ENCODE results near the gene TOP3A. TPM values are rescaled to one million over a fixed set of nuclear protein-coding genes. Genes with fewer than 3 reads are reported as not detected.

The TOP3A gene
- total and polyA plus RNA-seq, 2 experiments from 2014 or later: 21.7 to 76.7 TPM

DNA sequence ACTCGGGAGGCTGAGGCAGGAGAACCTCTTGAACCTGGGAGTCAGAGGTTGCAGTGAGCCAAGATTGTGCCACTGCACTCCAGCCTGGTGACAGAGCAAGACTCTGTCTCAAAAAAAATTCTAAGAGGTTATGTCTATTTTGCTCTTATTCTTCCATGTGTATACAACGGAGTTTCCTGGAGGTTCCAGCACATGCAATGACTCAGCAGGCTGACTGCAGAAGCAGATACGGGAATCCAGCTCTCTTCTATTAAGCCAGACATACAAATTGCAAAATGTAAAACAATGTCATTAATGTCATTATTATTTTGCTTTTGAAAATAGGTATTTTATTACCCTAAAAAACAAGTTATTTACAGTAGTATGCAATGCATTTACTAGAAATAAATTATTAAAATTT is 35.9 kb downstream of the TOP3A start:
- no peak overlapping the region for H3K4me3 Mint-ChIP-seq
- no peaks in the 10 kb centered on the region for H3K79me2 ChIP-seq (replicated peaks; ENCODE audit: insufficient read depth)
- no peak overlapping the region for H3K27ac Mint-ChIP-seq
- peaks cover 8% of the 10 kb centered on the region for H3K27me3 Mint-ChIP-seq (ENCODE audit: insufficient read depth, low read depth, poor library complexity)
- H4K20me1 ChIP-seq (replicated peaks; ENCODE audit: insufficient read depth): no peaks in the 10 kb centered on the region; the same call in 1 of the 2 replicates
- H2AFZ ChIP-seq: no peak overlapping the region
- TF ChIP-seq ZNF331 (CRISPR knock-in tag; IDR thresholded peaks at IDR 0.05; ENCODE audit: low read depth): no peak
- TF ChIP-seq, protein P1, sequence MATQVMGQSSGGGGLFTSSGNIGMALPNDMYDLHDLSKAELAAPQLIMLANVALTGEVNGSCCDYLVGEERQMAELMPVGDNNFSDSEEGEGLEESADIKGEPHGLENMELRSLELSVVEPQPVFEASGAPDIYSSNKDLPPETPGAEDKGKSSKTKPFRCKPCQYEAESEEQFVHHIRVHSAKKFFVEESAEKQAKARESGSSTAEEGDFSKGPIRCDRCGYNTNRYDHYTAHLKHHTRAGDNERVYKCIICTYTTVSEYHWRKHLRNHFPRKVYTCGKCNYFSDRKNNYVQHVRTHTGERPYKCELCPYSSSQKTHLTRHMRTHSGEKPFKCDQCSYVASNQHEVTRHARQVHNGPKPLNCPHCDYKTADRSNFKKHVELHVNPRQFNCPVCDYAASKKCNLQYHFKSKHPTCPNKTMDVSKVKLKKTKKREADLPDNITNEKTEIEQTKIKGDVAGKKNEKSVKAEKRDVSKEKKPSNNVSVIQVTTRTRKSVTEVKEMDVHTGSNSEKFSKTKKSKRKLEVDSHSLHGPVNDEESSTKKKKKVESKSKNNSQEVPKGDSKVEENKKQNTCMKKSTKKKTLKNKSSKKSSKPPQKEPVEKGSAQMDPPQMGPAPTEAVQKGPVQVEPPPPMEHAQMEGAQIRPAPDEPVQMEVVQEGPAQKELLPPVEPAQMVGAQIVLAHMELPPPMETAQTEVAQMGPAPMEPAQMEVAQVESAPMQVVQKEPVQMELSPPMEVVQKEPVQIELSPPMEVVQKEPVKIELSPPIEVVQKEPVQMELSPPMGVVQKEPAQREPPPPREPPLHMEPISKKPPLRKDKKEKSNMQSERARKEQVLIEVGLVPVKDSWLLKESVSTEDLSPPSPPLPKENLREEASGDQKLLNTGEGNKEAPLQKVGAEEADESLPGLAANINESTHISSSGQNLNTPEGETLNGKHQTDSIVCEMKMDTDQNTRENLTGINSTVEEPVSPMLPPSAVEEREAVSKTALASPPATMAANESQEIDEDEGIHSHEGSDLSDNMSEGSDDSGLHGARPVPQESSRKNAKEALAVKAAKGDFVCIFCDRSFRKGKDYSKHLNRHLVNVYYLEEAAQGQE (IDR thresholded peaks at IDR 0.05; ENCODE audit: unreplicated experiment): no peak
- no peak for TF ChIP-seq CREB1 (CRISPR knock-in tag; IDR thresholded peaks at IDR 0.05; ENCODE audit: low read depth)
- TF ChIP-seq EZH2phosphoT487 (IDR thresholded peaks at IDR 0.05; ENCODE audit: unreplicated experiment): no peak
- TF ChIP-seq, protein P2, sequence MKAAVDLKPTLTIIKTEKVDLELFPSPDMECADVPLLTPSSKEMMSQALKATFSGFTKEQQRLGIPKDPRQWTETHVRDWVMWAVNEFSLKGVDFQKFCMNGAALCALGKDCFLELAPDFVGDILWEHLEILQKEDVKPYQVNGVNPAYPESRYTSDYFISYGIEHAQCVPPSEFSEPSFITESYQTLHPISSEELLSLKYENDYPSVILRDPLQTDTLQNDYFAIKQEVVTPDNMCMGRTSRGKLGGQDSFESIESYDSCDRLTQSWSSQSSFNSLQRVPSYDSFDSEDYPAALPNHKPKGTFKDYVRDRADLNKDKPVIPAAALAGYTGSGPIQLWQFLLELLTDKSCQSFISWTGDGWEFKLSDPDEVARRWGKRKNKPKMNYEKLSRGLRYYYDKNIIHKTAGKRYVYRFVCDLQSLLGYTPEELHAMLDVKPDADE (IDR thresholded peaks at IDR 0.05): no peak
- no peak for TF ChIP-seq JUNB (IDR thresholded peaks at IDR 0.05; ENCODE audit: unreplicated experiment)
- TF ChIP-seq, protein P3, sequence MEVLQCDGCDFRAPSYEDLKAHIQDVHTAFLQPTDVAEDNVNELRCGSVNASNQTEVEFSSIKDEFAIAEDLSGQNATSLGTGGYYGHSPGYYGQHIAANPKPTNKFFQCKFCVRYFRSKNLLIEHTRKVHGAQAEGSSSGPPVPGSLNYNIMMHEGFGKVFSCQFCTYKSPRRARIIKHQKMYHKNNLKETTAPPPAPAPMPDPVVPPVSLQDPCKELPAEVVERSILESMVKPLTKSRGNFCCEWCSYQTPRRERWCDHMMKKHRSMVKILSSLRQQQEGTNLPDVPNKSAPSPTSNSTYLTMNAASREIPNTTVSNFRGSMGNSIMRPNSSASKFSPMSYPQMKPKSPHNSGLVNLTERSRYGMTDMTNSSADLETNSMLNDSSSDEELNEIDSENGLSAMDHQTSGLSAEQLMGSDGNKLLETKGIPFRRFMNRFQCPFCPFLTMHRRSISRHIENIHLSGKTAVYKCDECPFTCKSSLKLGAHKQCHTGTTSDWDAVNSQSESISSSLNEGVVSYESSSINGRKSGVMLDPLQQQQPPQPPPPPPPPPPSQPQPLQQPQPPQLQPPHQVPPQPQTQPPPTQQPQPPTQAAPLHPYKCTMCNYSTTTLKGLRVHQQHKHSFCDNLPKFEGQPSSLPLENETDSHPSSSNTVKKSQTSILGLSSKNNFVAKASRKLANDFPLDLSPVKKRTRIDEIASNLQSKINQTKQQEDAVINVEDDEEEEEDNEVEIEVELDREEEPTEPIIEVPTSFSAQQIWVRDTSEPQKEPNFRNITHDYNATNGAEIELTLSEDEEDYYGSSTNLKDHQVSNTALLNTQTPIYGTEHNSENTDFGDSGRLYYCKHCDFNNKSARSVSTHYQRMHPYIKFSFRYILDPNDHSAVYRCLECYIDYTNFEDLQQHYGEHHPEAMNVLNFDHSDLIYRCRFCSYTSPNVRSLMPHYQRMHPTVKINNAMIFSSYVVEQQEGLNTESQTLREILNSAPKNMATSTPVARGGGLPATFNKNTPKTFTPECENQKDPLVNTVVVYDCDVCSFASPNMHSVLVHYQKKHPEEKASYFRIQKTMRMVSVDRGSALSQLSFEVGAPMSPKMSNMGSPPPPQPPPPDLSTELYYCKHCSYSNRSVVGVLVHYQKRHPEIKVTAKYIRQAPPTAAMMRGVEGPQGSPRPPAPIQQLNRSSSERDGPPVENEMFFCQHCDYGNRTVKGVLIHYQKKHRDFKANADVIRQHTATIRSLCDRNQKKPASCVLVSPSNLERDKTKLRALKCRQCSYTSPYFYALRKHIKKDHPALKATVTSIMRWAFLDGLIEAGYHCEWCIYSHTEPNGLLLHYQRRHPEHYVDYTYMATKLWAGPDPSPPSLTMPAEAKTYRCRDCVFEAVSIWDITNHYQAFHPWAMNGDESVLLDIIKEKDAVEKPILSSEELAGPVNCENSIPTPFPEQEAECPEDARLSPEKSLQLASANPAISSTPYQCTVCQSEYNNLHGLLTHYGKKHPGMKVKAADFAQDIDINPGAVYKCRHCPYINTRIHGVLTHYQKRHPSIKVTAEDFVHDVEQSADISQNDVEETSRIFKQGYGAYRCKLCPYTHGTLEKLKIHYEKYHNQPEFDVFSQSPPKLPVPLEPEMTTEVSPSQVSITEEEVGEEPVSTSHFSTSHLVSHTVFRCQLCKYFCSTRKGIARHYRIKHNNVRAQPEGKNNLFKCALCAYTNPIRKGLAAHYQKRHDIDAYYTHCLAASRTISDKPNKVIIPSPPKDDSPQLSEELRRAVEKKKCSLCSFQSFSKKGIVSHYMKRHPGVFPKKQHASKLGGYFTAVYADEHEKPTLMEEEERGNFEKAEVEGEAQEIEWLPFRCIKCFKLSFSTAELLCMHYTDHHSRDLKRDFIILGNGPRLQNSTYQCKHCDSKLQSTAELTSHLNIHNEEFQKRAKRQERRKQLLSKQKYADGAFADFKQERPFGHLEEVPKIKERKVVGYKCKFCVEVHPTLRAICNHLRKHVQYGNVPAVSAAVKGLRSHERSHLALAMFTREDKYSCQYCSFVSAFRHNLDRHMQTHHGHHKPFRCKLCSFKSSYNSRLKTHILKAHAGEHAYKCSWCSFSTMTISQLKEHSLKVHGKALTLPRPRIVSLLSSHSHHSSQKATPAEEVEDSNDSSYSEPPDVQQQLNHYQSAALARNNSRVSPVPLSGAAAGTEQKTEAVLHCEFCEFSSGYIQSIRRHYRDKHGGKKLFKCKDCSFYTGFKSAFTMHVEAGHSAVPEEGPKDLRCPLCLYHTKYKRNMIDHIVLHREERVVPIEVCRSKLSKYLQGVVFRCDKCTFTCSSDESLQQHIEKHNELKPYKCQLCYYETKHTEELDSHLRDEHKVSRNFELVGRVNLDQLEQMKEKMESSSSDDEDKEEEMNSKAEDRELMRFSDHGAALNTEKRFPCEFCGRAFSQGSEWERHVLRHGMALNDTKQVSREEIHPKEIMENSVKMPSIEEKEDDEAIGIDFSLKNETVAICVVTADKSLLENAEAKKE (CRISPR knock-in tag; IDR thresholded peaks at IDR 0.05): no peak
- TF ChIP-seq EZH2 (IDR thresholded peaks at IDR 0.05; ENCODE audit: low read depth, unreplicated experiment): no peak
- TF ChIP-seq, protein P4, sequence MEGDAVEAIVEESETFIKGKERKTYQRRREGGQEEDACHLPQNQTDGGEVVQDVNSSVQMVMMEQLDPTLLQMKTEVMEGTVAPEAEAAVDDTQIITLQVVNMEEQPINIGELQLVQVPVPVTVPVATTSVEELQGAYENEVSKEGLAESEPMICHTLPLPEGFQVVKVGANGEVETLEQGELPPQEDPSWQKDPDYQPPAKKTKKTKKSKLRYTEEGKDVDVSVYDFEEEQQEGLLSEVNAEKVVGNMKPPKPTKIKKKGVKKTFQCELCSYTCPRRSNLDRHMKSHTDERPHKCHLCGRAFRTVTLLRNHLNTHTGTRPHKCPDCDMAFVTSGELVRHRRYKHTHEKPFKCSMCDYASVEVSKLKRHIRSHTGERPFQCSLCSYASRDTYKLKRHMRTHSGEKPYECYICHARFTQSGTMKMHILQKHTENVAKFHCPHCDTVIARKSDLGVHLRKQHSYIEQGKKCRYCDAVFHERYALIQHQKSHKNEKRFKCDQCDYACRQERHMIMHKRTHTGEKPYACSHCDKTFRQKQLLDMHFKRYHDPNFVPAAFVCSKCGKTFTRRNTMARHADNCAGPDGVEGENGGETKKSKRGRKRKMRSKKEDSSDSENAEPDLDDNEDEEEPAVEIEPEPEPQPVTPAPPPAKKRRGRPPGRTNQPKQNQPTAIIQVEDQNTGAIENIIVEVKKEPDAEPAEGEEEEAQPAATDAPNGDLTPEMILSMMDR (conservative IDR thresholded peaks at IDR 0.05; ENCODE audit: low read depth in 2 of 2): no peak
- no peak for TF ChIP-seq STAT1 (IDR thresholded peaks at IDR 0.05; ENCODE audit: unreplicated experiment)
- TF ChIP-seq POLR2AphosphoS5 (IDR thresholded peaks at IDR 0.05; ENCODE audit: low read depth): no peak
- no peak for TF ChIP-seq NANOG (IDR thresholded peaks at IDR 0.05; ENCODE audit: borderline replicate concordance)
- no peak for TF ChIP-seq ZNF114 (CRISPR knock-in tag; IDR thresholded peaks at IDR 0.05)
- H3K4me1 Mint-ChIP-seq: no peaks in the 10 kb centered on the region
- peaks cover 43% of the 10 kb centered on the region for H3K36me3 ChIP-seq (ENCODE audit: insufficient read depth)
- H3K4me2 ChIP-seq: no peak overlapping the region
- H3K27ac ChIP-seq (ENCODE audit: low read depth): no peak overlapping the region
- H3K36me3 Mint-ChIP-seq (ENCODE audit: low read depth): peaks cover 71% of the 10 kb centered on the region
- H3K4me1 ChIP-seq (ENCODE audit: insufficient read depth): no peaks in the 10 kb centered on the region
- H3F3A ChIP-seq (replicated peaks; ENCODE audit: low read depth): 0 out of 2 replicates have a peak, but pooled peaks cover 4% of the 10 kb centered on the region
- DNase-seq (ENCODE audit: low spot score) (no peak), ATAC-seq (no peak)
- H3K27me3 ChIP-seq (ENCODE audit: insufficient read depth): no peaks in the 10 kb centered on the region
- no peaks in the 10 kb centered on the region for H3K9me3 Mint-ChIP-seq
- no peak overlapping the region for H3K4me3 ChIP-seq
- H3K9me2 ChIP-seq (ENCODE audit: insufficient read depth): no peaks in the 10 kb centered on the region

Measured in GM23338 (cell line).